SK-N-SH treated with all-trans-retinoic acid at 6 μM for 48 hours (cell line): ENCODE measurements around the gene IMMP2L.
A peak's percentile ranks its signal among the peaks of the same experiment; 100 is the strongest.

ENCODE experiments used
- ATAC-seq: fragments of 200-7000 bp; cut with Tn5 transposase; 3 replicates; pipeline ENCODE4 v1.9.1; 2020; ENCODE audit warnings: mild to moderate bottlenecking, moderate library complexity
- ARNTL ChIP-seq: fragments of 450-650 bp; formaldehyde crosslinking; IDR thresholded peaks from 2 replicates; pipeline ENCODE4 v1.5.0; 2020; ENCODE audit warnings: low read depth, mild to moderate bottlenecking, moderate library complexity, borderline replicate concordance
- BACH2 ChIP-seq: fragments of 250-450 bp; sonication (Bioruptor Pico); IDR thresholded peaks from 2 replicates; pipeline ENCODE4 v1.9.0; 2021; ENCODE audit warnings: mild to moderate bottlenecking, borderline replicate concordance
- CSDC2 ChIP-seq: fragments of 250-450 bp; sonication (Bioruptor Pico); IDR thresholded peaks from 2 replicates; pipeline ENCODE4 v1.5.0; 2020; ENCODE audit warnings: mild to moderate bottlenecking, moderate library complexity
- CSRNP3 ChIP-seq: fragments of 250-450 bp; sonication (Bioruptor Pico); IDR thresholded peaks from 2 replicates; pipeline ENCODE4 v1.5.1; 2021; ENCODE audit warnings: mild to moderate bottlenecking, moderate library complexity
- ESRRG ChIP-seq: fragments of 250-450 bp; sonication (Bioruptor Pico); IDR thresholded peaks from 2 replicates; pipeline ENCODE4 v1.6.1; 2021; ENCODE audit warnings: mild to moderate bottlenecking
- GLIS3 ChIP-seq: fragments of 250-450 bp; sonication (Bioruptor Pico); IDR thresholded peaks from 2 replicates; pipeline ENCODE4 v1.5.0; 2020; ENCODE audit warnings: mild to moderate bottlenecking, moderate library complexity
- ISL1 ChIP-seq: fragments of 250-450 bp; sonication (Bioruptor Pico); IDR thresholded peaks from 2 replicates; pipeline ENCODE4 v2.1.2; 2022; ENCODE audit warnings: mild to moderate bottlenecking, moderate library complexity
- PPARA ChIP-seq: fragments of 250-450 bp; sonication (Bioruptor Pico); IDR thresholded peaks from 2 replicates; pipeline ENCODE4 v1.5.0; 2020; ENCODE audit warnings: mild to moderate bottlenecking, borderline replicate concordance
- RARB ChIP-seq: fragments of 250-450 bp; sonication (Bioruptor Pico); IDR thresholded peaks from 2 replicates; pipeline ENCODE4 v1.8.0; 2021; ENCODE audit warnings: mild to moderate bottlenecking, moderate library complexity
- SNAI2 ChIP-seq: fragments of 250-450 bp; sonication (Bioruptor Pico); IDR thresholded peaks from 2 replicates; pipeline ENCODE4 v1.5.0; 2020; ENCODE audit warnings: mild to moderate bottlenecking, moderate library complexity
- TCF4 ChIP-seq: fragments of 250-450 bp; sonication (Bioruptor Pico); IDR thresholded peaks from 2 replicates; pipeline ENCODE4 v1.8.0; 2021; ENCODE audit warnings: mild to moderate bottlenecking, moderate library complexity, borderline replicate concordance
- TOX ChIP-seq: fragments of 250-450 bp; sonication (Bioruptor Pico); IDR thresholded peaks from 2 replicates; pipeline ENCODE4 v1.8.0; 2021; ENCODE audit warnings: mild to moderate bottlenecking, moderate library complexity, borderline replicate concordance
- TSHZ2 ChIP-seq: fragments of 250-450 bp; sonication (Bioruptor Pico); IDR thresholded peaks from 2 replicates; pipeline ENCODE4 v1.5.0; 2020; ENCODE audit warnings: mild to moderate bottlenecking, moderate library complexity
- ZC3H10 ChIP-seq: fragments of 250-450 bp; sonication (Bioruptor Pico); IDR thresholded peaks from 2 replicates; pipeline ENCODE4 v1.5.1; 2021; ENCODE audit warnings: mild to moderate bottlenecking, moderate library complexity
- ZFP3 ChIP-seq: fragments of 250-450 bp; sonication (Bioruptor Pico); IDR thresholded peaks from 2 replicates; pipeline ENCODE4 v1.5.0; 2020; ENCODE audit warnings: mild to moderate bottlenecking, moderate library complexity
- ZFP30 ChIP-seq: fragments of 450-650 bp; formaldehyde crosslinking; IDR thresholded peaks from 2 replicates; pipeline ENCODE4 v1.5.0; 2022; ENCODE audit warnings: mild to moderate bottlenecking, moderate library complexity
- ZNF565 ChIP-seq: fragments of 450-650 bp; formaldehyde crosslinking; conservative IDR thresholded peaks from 2 replicates; pipeline ENCODE4 v1.5.0; 2020; ENCODE audit warnings: low read depth, mild to moderate bottlenecking, moderate library complexity
- ZNF70 ChIP-seq: fragments of 450-650 bp; formaldehyde crosslinking; IDR thresholded peaks from 2 replicates; pipeline ENCODE4 v1.5.0; 2020; ENCODE audit warnings: mild to moderate bottlenecking, moderate library complexity
- ZNF8 ChIP-seq: fragments of 450-650 bp; formaldehyde crosslinking; IDR thresholded peaks from 2 replicates; pipeline ENCODE4 v1.5.0; 2020; ENCODE audit warnings: mild to moderate bottlenecking, moderate library complexity
- TF ChIP-seq, protein P1 (sequence below): fragments of 250-450 bp; sonication (Bioruptor Pico); IDR thresholded peaks from 2 replicates; pipeline ENCODE4 v1.8.0; 2020; ENCODE audit warnings: mild to moderate bottlenecking, moderate library complexity, borderline replicate concordance
- TF ChIP-seq, protein P2 (sequence below): fragments of 250-450 bp; sonication (Bioruptor Pico); IDR thresholded peaks from 2 replicates; pipeline ENCODE4 v1.5.1; 2020; ENCODE audit warnings: low read depth, mild to moderate bottlenecking, moderate library complexity

The IMMP2L gene

DNA sequence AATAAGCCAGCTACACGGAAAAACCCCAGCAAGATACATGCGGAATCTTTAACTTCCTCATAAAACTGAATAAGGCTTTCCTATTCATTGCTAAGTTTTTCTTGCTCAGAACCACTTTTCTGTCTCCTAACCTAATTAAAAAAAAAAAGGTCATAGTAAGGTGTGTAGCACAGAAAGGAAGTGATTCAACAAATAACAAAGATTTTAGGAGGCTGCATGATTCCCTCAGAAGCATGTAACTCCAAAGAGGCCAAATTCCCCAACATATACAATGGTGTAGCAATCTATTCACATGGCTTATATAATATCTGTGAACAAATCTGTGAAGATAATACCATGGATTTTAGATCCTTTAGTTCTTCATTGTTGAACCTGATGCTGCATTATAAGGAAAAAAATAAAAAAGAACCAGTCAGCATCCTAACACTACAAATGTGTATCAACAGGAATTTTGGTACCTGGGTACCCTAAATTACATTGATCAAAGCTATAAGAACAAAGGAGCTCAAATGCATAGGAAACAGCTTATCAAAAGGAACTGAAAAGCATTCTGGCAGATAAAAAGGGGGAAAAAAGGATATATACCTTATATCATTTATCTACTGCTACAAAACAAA is 63.8 kb downstream of the IMMP2L start:
- ATAC-seq: no peak
- TF ChIP-seq ARNTL (CRISPR knock-in tag) (no peak), ZFP3 (CRISPR knock-in tag) (no peak), TSHZ2 (CRISPR knock-in tag) (no peak), TCF4 (CRISPR knock-in tag) (no peak), TOX (no peak), ZNF8 (CRISPR knock-in tag) (no peak), PPARA (CRISPR knock-in tag) (no peak), ESRRG (CRISPR knock-in tag) (no peak), SNAI2 (CRISPR knock-in tag) (no peak), GLIS3 (CRISPR knock-in tag) (no peak), RARB (CRISPR knock-in tag) (no peak), BACH2 (CRISPR knock-in tag) (no peak), ZNF565 (CRISPR knock-in tag) (no peak), ZNF70 (CRISPR knock-in tag) (no peak), ZFP30 (CRISPR knock-in tag) (no peak), CSDC2 (CRISPR knock-in tag) (no peak), ZC3H10 (CRISPR knock-in tag) (no peak)
- TF ChIP-seq, protein P1, sequence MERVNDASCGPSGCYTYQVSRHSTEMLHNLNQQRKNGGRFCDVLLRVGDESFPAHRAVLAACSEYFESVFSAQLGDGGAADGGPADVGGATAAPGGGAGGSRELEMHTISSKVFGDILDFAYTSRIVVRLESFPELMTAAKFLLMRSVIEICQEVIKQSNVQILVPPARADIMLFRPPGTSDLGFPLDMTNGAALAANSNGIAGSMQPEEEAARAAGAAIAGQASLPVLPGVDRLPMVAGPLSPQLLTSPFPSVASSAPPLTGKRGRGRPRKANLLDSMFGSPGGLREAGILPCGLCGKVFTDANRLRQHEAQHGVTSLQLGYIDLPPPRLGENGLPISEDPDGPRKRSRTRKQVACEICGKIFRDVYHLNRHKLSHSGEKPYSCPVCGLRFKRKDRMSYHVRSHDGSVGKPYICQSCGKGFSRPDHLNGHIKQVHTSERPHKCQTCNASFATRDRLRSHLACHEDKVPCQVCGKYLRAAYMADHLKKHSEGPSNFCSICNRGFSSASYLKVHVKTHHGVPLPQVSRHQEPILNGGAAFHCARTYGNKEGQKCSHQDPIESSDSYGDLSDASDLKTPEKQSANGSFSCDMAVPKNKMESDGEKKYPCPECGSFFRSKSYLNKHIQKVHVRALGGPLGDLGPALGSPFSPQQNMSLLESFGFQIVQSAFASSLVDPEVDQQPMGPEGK (CRISPR knock-in tag): no peak

DNA sequence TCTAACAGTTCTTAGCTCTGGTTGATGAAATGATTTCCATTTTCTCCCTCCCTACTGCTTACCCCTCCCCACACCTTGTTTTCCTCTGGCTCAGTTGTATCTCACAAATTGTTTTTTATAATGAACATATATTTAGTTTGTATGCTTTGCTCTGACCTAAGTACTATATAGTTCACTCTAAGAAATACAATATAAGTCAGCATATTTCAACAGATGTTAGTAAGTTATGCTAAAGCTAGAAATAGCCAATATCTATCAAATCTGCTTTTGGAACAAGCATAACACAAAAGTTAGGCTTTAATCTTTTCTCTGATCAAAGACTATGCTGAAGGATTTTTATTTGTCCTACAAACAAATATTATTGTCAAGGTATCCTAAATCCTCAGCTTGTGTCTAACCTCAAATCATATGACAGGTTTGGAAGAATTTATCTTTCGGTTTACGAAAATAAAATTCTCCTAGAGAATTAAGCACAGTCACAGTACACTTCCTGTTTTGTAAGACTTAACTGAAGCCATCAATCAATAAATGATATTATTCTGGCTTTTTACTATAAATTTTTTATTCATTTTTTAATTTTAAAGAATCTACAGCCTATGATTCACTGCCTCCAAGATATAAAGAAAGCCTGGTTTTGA is 67.0 kb downstream of the IMMP2L start:
- no peak for ATAC-seq
- TF ChIP-seq GLIS3 (CRISPR knock-in tag) (no peak), PPARA (CRISPR knock-in tag) (no peak)
- TF ChIP-seq, protein P2, sequence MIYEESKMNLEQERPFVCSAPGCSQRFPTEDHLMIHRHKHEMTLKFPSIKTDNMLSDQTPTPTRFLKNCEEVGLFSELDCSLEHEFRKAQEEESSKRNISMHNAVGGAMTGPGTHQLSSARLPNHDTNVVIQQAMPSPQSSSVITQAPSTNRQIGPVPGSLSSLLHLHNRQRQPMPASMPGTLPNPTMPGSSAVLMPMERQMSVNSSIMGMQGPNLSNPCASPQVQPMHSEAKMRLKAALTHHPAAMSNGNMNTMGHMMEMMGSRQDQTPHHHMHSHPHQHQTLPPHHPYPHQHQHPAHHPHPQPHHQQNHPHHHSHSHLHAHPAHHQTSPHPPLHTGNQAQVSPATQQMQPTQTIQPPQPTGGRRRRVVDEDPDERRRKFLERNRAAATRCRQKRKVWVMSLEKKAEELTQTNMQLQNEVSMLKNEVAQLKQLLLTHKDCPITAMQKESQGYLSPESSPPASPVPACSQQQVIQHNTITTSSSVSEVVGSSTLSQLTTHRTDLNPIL: no peak
- TF ChIP-seq, protein P1 (CRISPR knock-in tag): no peak

DNA sequence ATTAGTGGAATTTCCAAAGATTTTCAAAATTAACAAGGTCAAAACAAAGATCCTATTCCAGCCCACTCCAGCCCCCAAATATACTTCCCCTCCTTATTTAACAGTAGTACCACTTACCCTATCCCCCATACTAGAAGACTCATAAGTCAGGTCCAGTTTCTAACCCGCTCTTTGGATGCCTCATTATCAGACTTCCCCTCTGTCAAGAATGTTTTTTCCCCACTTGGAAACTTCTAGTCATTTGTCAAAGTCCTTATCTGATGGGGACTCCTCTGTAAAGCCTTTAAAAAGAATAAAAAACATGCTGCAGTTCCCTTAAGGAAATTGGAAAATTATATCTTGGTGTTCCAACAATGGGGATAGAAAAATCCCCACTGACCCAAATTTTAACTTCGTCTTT is 70.1 kb downstream of the IMMP2L start:
- no peak for ATAC-seq
- TF ChIP-seq ESRRG (CRISPR knock-in tag) (no peak), ZFP30 (CRISPR knock-in tag) (no peak), ARNTL (CRISPR knock-in tag) (no peak)

- TF ChIP-seq ZFP3 (CRISPR knock-in tag): no peak
- TF ChIP-seq CSRNP3 (CRISPR knock-in tag): no peak
- TF ChIP-seq ISL1: 0 out of 2 replicates have a peak, but pooled peaks have one; percentile 45
- peak; percentile 74; the same call in 1 of the 2 replicates for TF ChIP-seq TSHZ2 (CRISPR knock-in tag)
- ATAC-seq: peak; percentile 96
Observed at GRCh38 chr7:111486472-111487142, 75.7 kb downstream of the IMMP2L start.
